Spleen (tissue), 11 donors: ENCODE data around the gene AHDC1. TPM values are rescaled to one million over a fixed set of nuclear protein-coding genes. Genes with fewer than 3 reads are reported as not detected.

Experiments
- DNase-seq: peaks from one replicate; pipeline ENCODE4 v3.0.0-alpha.2; 2020
- H3K27ac ChIP-seq, 8 donors: fragments of 200-600 bp; sonication (generic) in 7 of 8; 1 replicate in 4 of 8; 2 replicates in 4 of 8; pipeline versions ENCODE4 v1.5.0 to v1.8.0; 2016 to 2021; ENCODE audit warnings: inconsistent platforms in 4 of 8, mild to moderate bottlenecking in 4 of 8, moderate library complexity in 1 of 8
- H3K27me3 ChIP-seq, 7 donors: fragments of 200-600 bp; sonication (generic) in 6 of 7; replicated peaks in 1 of 7; 1 replicate in 4 of 7; 2 replicates in 3 of 7; pipeline versions ENCODE4 v1.5.0 to v1.8.0; 2016 to 2021; ENCODE audit warnings: inconsistent platforms in 3 of 7, mild to moderate bottlenecking in 1 of 7
- H3K36me3 ChIP-seq, 6 donors: fragments of 200-600 bp; sonication (generic) in 5 of 6; 1 replicate in 4 of 6; 2 replicates in 2 of 6; pipeline versions ENCODE4 v1.5.0 to v1.8.0; 2016 to 2021; ENCODE audit warnings: inconsistent platforms in 2 of 6
- H3K4me1 ChIP-seq, 6 donors: fragments of 200-600 bp; sonication (generic) in 5 of 6; 1 replicate in 3 of 6; 2 replicates in 3 of 6; pipeline versions ENCODE4 v1.5.0 to v1.8.0; 2016 to 2021; ENCODE audit warnings: inconsistent platforms in 3 of 6
- H3K4me3 ChIP-seq, 8 donors: fragments of 200-600 bp; sonication (generic) in 7 of 8; 1 replicate in 4 of 8; 2 replicates in 4 of 8; pipeline versions ENCODE4 v1.5.0 to v1.8.0; 2016 to 2021; ENCODE audit warnings: inconsistent platforms in 4 of 8, mild to moderate bottlenecking in 4 of 8, moderate library complexity in 2 of 8
- H3K9me3 ChIP-seq, 8 donors: fragments of 200-600 bp; sonication (generic) in 7 of 8; 1 replicate in 4 of 8; 2 replicates in 4 of 8; pipeline versions ENCODE4 v1.5.0 to v1.8.0; 2016 to 2021; ENCODE audit warnings: inconsistent platforms in 4 of 8
- POLR2A ChIP-seq, 3 donors: fragments of 450-650 bp; IDR thresholded peaks; one replicate each; pipeline ENCODE4 v1.5.1; 2017; ENCODE audit warnings: antibody characterized with exemption in 3 of 3, mild to moderate bottlenecking in 1 of 3
- POLR2AphosphoS5 ChIP-seq, 3 donors: sonication (generic); formaldehyde crosslinking; IDR thresholded peaks; one replicate each; pipeline ENCODE4 v1.5.1; 2017; ENCODE audit warnings: antibody characterized with exemption in 3 of 3
- WGBS, 5 donors: extraction: QIAGEN DNeasy Blood & Tissue Kit in 3 of 5; methylation state at CpG; one replicate each; pipeline versions ENCODE4 v1.1.5 to v1.1.7; 2013 to 2018; 5-methylcytosine and 5-hydroxymethylcytosine counted together
- intact Hi-C: fragments of 100-400 bp; cut with DNase I; formaldehyde crosslinking; loops from one replicate; pipeline ENCODE4 v1.15.0; 2023; ENCODE audit warnings: low total_unique reads
- polyA plus RNA-seq, 3 donors: library from polyadenylated mRNA; stranded (reverse); fragments of 200-250 nt; gene quantifications; one replicate each; pipeline ENCODE4 v1.2.1, GENCODE V29; 2013
- total RNA-seq, 7 donors: library from RNA; depleted of rRNA in 3 of 7; stranded (reverse); fragments of >200 nt in 3 of 7; fragmentation: NEBNext Ultra II Directional in 4 of 7; extraction: Animal tissue kit (Norgen Biotek cat#: 25700) in 4 of 7; gene quantifications; one replicate each; pipeline versions ENCODE4 v1.1.0 to v1.2.1, GENCODE V29; 2016 to 2021
- TF ChIP-seq, protein P1 (sequence below), 11 experiments: fragments of 200-600 bp in 7 of 11; fragments of 450-650 bp in 4 of 11; sonication (generic) in 4 of 11; IDR thresholded peaks in 8 of 11; conservative IDR thresholded peaks in 3 of 11; 1 replicate in 7 of 11; 2 replicates in 4 of 11; pipeline versions ENCODE4 v1.4.0 to v1.8.0; 2016 to 2021; ENCODE audit warnings: antibody characterized with exemption in 11 of 11, inconsistent platforms in 4 of 11, mild to moderate bottlenecking in 1 of 11
- donor health status: healthy with polysubstance abuse.
- donor health status: DM: no; HTN: no; CAD: no; lungs with moderate emphysema.
- donor health status: DM: no; HTN: no; CAD: no.
- donor health status: Bipolar disorder and iron deficiency.
- donor health status: healthy.
- donor health status: DM: no; HTN: no; CAD: no.
- donor health status: DM: yes; HTN: yes; CAD: no.

Gene AHDC1
- total and polyA plus RNA-seq, 10 donors: 3.2 to 104 (median 42.7) TPM

DNA sequence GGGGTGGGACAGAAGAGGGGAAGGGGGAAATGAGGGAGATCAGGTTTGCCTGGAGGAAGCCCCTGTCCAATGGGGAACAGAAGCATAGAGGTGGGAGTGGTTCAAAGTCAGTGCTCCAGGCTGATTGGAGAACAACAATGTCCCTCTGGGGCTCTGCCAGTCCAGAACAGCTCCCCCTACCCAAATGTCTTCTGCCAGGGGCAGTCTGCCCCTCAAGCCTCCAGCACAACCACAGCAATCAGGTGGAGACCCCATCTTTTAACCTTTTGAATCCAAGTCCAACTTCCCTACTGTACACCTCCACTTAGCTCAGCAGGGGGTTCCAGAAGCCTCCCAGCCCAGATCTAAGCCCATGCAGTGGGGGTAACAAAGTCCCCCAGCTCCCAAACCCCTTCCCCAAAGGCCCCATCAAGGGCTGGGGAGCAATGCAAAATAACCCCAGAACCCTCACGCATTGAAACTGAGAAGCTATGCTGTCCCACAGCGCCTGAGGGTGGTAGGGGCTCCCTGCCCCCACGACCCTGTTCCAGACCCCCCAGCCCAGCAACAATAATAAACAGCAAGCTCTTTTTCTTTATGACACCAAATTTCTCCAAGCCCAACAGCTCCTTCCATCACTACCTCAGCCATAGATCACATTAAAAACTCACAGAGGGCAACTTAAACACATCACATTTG is 3.3 kb downstream of the AHDC1 start:
- Histone ChIP-seq H3K36me3 (no peaks in the 10 kb centered on the region), H3K27ac (peak overlapping the region in 7 of 8 donors; percentile 80 to 96 (median 90))

DNA sequence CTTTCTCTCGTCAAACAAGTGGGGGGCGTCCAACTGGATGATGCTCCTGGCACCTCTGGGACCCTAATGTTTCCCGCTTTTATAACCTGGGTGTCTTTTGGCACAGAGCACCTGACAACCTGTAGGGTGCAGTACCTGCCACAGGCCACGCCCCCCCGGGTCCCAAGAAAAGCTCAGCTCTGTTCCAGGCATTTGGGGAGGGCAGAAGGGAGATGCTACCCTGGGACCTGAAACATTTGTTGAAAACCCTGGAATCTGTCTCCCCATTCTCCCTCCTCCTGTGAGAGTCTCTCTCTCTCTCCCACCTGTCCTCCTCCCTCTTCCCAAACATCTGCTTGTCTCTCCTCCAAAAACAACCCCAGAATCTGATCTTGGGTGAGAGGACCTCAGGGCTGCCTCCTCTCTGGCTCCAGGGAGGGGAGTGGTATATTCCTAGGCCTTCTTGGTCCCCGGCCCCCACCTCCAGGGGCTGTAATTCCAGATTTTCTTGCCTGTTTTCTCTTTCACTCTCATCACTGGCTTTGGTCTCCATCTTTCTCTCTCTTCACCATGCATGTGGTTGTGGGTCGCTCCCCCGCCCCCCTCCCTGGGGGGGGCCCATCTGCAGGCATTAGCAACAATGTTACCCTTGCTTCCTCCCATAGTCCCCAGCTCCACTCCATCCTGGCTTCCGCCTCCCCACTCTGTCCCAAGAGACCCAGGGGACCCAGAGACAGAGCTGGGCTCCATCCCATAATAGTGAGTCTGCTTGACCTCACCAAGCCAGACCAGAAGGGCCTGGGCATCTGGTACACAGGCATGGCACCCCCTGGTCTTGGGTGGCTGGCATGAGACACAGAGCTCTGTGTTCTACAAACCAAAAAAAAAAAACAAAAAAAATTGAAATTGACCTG is 4.1 kb downstream of the AHDC1 start:
- H3K4me1 ChIP-seq: peaks cover 74 to 94% (median 88%) of the 10 kb centered on the region in 6 donors
- TF ChIP-seq POLR2A (IDR thresholded peaks at IDR 0.05) (no peak), POLR2AphosphoS5 (IDR thresholded peaks at IDR 0.05) (no peak)
- TF ChIP-seq, protein P1, sequence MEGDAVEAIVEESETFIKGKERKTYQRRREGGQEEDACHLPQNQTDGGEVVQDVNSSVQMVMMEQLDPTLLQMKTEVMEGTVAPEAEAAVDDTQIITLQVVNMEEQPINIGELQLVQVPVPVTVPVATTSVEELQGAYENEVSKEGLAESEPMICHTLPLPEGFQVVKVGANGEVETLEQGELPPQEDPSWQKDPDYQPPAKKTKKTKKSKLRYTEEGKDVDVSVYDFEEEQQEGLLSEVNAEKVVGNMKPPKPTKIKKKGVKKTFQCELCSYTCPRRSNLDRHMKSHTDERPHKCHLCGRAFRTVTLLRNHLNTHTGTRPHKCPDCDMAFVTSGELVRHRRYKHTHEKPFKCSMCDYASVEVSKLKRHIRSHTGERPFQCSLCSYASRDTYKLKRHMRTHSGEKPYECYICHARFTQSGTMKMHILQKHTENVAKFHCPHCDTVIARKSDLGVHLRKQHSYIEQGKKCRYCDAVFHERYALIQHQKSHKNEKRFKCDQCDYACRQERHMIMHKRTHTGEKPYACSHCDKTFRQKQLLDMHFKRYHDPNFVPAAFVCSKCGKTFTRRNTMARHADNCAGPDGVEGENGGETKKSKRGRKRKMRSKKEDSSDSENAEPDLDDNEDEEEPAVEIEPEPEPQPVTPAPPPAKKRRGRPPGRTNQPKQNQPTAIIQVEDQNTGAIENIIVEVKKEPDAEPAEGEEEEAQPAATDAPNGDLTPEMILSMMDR (IDR thresholded peaks at IDR 0.05 in 8 of 11, conservative IDR thresholded peaks at IDR 0.05 in 3 of 11): no peak
- peaks cover 0 to 13% (median 0%) of the 10 kb centered on the region in 7 donors for H3K27me3 ChIP-seq
- H3K4me3 ChIP-seq: peak overlapping the region in 2 of 8 donors; percentile 19 to 38
- 40 to 48% (median 42%) methylated on average over 9 of the region's 9 CpGs for WGBS, 5 donors
- no peaks in the 10 kb centered on the region for H3K36me3 ChIP-seq
- intact Hi-C loops: loop anchor here (5.0 to 10.0 kb wide), 2 partner anchors 38 to 105 kb away; partner anchors contain the start of gene WASF2
- H3K27ac ChIP-seq: peak overlapping the region; percentile 19 to 96 (median 82)
- no peaks in the 10 kb centered on the region for H3K9me3 ChIP-seq
- DNase-seq: no peak

More for the DNA sequence above, 3.3 kb downstream of the AHDC1 start:
- Histone ChIP-seq H3K27me3 (peaks cover 0 to 13% (median 0%) of the 10 kb centered on the region in 7 donors), H3K9me3 (no peaks in the 10 kb centered on the region), H3K4me1 (peaks cover 69 to 94% (median 85%) of the 10 kb centered on the region in 6 donors), H3K4me3 (peak overlapping the region in 2 of 8 donors; percentile 85 to 98)
- WGBS, 5 donors: 55 to 72% (median 64%) methylated on average over 3 of the region's 3 CpGs
- intact Hi-C loops: loop anchor here (10.0 kb wide), 1 partner anchor 106 kb away; the partner anchor contains the start of gene WASF2
- TF ChIP-seq POLR2AphosphoS5 (IDR thresholded peaks at IDR 0.05) (no peak), POLR2A (IDR thresholded peaks at IDR 0.05) (no peak)
- TF ChIP-seq, protein P1 (IDR thresholded peaks at IDR 0.05 in 8 of 11, conservative IDR thresholded peaks at IDR 0.05 in 3 of 11): no peak
- DNase-seq: no peak

DNA sequence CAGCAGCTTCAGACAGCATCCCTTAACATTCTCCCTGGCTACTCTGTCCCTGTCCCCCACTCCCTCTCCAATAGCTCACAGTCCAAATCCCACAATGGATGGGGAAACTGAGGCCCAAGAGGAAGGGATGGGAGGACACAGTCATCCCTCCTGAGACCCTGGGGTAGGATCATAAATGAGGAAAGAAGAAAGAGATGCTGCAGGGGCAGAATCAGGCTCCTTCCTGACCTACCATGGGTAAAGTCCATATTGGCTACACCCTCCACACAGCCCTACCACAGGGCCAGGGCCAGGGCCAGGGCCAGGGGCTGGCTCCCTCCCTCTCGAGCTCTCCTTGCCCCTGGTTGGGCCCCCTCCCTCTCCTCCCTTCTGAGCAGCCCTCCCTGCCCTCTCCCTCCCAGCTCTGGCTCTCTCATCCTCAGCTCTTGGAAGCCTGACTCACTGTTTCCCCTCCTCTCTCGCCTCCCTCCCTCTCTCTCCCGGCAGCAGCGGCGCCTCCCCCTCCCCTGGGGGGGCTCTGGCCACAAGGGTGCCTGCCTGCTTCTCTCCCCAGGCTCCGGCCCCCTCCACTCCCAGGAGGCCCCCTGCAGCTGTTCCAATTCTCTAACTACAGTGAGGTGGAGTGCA is 4.9 kb downstream of the AHDC1 start:
- no peak for DNase-seq
- peak in 2 of 3 donors; percentile 64 to 68 for TF ChIP-seq POLR2AphosphoS5 (IDR thresholded peaks at IDR 0.05)
- TF ChIP-seq, protein P1 (IDR thresholded peaks at IDR 0.05 in 8 of 11, conservative IDR thresholded peaks at IDR 0.05 in 3 of 11): no peak

More for the DNA sequence above, 4.9 kb downstream of the AHDC1 start:
- Histone ChIP-seq H3K27me3 (peaks cover 0 to 13% (median 0%) of the 10 kb centered on the region in 7 donors), H3K4me1 (peaks cover 72 to 94% (median 88%) of the 10 kb centered on the region in 6 donors), H3K9me3 (no peaks in the 10 kb centered on the region), H3K36me3 (no peaks in the 10 kb centered on the region), H3K27ac (peak overlapping the region in 7 of 8 donors; percentile 47 to 96 (median 90)), H3K4me3 (peak overlapping the region in 2 of 8 donors; percentile 19 to 38)
- WGBS, 5 donors: 6 to 13% (median 8%) methylated on average over 6 of the region's 6 CpGs
- intact Hi-C loops: loop anchor here (5.0 kb wide), 1 partner anchor 37 kb away; no protein-coding TSS in a partner anchor
